KMS-11 (cell line): Measurements from ENCODE around the gene OR10A6.

Experiments used
- H2AFZ ChIP-seq: fragments of 200-600 bp; sonication (generic); 2 replicates; pipeline ENCODE4 v1.6.1; 2016; ENCODE audit warnings: antibody characterized with exemption, mixed run types, low read depth
- H3K27ac ChIP-seq: fragments of 200-600 bp; sonication (generic); 2 replicates; pipeline ENCODE4 v1.6.1; 2016; ENCODE audit warnings: mild to moderate bottlenecking, mixed run types
- H3K27me3 ChIP-seq: fragments of 200-600 bp; sonication (generic); 2 replicates; pipeline ENCODE4 v1.6.1; 2017; ENCODE audit warnings: mild to moderate bottlenecking, low read depth, mixed run types, moderate library complexity; ENCODE audit not compliant: insufficient read depth
- H3K36me3 ChIP-seq: fragments of 200-600 bp; sonication (generic); 2 replicates; pipeline ENCODE4 v1.6.1; 2017; ENCODE audit warnings: mild to moderate bottlenecking, mixed run types; ENCODE audit not compliant: insufficient read depth
- H3K4me1 ChIP-seq: fragments of 200-600 bp; sonication (generic); 2 replicates; pipeline ENCODE4 v1.6.1; 2016; ENCODE audit warnings: mild to moderate bottlenecking, low read depth, mixed run types; ENCODE audit not compliant: poor library complexity, severe bottlenecking
- H3K4me2 ChIP-seq: fragments of 200-600 bp; sonication (generic); 2 replicates; pipeline ENCODE4 v1.7.0; 2016; ENCODE audit warnings: mild to moderate bottlenecking, mixed run types
- H3K4me3 ChIP-seq: fragments of 200-600 bp; sonication (generic); IDR thresholded peaks from 2 replicates; pipeline ENCODE4 v1.6.1; 2017; ENCODE audit warnings: low read depth, low read length, mixed read lengths; ENCODE audit not compliant: insufficient read depth
- H3K79me2 ChIP-seq: fragments of 200-600 bp; sonication (generic); 2 replicates; pipeline ENCODE4 v1.6.1; 2016; ENCODE audit warnings: low read depth, mixed run types; ENCODE audit not compliant: insufficient read depth
- H3K9ac ChIP-seq: fragments of 200-600 bp; sonication (generic); 2 replicates; pipeline ENCODE4 v1.6.1; 2016; ENCODE audit warnings: mild to moderate bottlenecking, mixed run types
- H4K20me1 ChIP-seq: fragments of 200-600 bp; sonication (generic); 2 replicates; pipeline ENCODE4 v1.6.1; 2016; ENCODE audit warnings: mild to moderate bottlenecking, mixed run types; ENCODE audit not compliant: insufficient read depth
- TF ChIP-seq, protein P1 (sequence below): fragments of 200-600 bp; sonication (generic); conservative IDR thresholded peaks from 2 replicates; pipeline ENCODE4 v1.6.1; 2017; ENCODE audit warnings: low read depth, mild to moderate bottlenecking, antibody characterized with exemption, low read length, moderate library complexity, mixed read lengths

The OR10A6 gene

DNA sequence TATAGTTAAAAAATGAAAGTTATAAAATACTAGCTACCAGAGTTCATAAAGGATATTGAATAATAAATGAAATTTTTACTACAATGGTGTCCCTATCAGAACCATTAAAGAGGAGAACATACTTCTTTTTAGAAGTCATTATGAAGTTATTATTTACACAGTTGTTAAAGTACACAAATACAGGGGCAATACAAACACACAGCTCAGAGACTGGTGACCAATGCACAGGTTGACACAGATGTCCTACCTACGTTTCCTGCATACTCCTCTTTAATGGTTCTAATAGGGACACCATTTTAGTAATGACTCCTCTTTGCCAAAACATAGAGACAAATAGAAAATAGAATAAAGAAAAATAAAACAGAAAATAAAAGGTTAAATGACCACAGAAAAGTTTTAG is 24.1 kb upstream of the OR10A6 start:
- Histone ChIP-seq H3K4me3 (no peak overlapping the region), H3K9ac (no peak overlapping the region), H3K27ac (no peak overlapping the region), H3K79me2 (no peaks in the 10 kb centered on the region), H3K4me1 (no peaks in the 10 kb centered on the region), H2AFZ (no peak overlapping the region), H3K27me3 (no peaks in the 10 kb centered on the region), H4K20me1 (no peaks in the 10 kb centered on the region), H3K36me3 (no peaks in the 10 kb centered on the region), H3K4me2 (no peak overlapping the region)
- TF ChIP-seq, protein P1, sequence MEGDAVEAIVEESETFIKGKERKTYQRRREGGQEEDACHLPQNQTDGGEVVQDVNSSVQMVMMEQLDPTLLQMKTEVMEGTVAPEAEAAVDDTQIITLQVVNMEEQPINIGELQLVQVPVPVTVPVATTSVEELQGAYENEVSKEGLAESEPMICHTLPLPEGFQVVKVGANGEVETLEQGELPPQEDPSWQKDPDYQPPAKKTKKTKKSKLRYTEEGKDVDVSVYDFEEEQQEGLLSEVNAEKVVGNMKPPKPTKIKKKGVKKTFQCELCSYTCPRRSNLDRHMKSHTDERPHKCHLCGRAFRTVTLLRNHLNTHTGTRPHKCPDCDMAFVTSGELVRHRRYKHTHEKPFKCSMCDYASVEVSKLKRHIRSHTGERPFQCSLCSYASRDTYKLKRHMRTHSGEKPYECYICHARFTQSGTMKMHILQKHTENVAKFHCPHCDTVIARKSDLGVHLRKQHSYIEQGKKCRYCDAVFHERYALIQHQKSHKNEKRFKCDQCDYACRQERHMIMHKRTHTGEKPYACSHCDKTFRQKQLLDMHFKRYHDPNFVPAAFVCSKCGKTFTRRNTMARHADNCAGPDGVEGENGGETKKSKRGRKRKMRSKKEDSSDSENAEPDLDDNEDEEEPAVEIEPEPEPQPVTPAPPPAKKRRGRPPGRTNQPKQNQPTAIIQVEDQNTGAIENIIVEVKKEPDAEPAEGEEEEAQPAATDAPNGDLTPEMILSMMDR = no peak

DNA sequence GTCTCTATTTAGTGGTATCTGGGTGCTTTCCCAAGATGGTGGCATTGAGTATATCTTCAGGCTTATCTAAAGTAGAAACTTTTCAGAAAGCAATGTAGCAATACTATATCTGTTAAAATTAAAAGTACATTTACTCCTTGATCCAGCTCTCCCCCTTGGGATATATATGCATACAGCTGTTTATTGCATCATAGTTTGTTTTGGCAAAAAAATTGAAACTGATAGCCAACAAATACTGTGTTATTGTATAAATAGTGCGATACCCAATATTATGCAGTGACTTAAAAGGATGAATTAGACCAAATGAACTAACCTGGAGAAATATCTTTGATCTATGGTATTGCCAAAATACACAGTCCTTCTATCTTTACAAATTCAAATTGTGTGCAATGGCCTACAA is 18.9 kb upstream of the OR10A6 start:
- no peak overlapping the region for H2AFZ ChIP-seq
- TF ChIP-seq, protein P1 = no peak
- no peak overlapping the region for H3K4me3 ChIP-seq
- H3K27ac ChIP-seq = no peak overlapping the region
- H3K9ac ChIP-seq = no peak overlapping the region
- H3K4me1 ChIP-seq = no peaks in the 10 kb centered on the region
- no peak overlapping the region for H3K4me2 ChIP-seq
- H3K36me3 ChIP-seq = no peaks in the 10 kb centered on the region
- no peaks in the 10 kb centered on the region for H3K27me3 ChIP-seq
- no peaks in the 10 kb centered on the region for H4K20me1 ChIP-seq
- H3K79me2 ChIP-seq = no peaks in the 10 kb centered on the region

DNA sequence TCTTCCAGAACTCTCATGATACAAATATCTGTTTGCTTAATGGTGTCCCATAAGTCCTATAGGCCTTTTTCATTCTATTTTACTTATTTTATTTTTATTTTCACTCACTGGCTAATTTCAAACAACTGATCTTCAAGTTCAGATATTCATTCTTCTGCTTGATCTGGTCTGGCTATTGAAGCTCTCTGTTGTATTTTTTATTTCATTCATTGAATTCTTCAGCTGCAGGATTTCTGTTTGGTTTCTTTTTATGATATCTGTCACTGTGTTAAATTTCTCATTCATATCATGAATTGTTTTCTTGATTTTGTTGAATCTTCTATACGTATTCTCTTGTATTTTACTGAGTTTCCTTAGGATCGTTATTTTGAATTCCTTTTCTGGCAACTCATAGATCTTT is 13.1 kb upstream of the OR10A6 start:
- Histone ChIP-seq H3K27me3 (no peaks in the 10 kb centered on the region), H3K4me2 (no peak overlapping the region), H2AFZ (no peak overlapping the region), H3K4me1 (no peaks in the 10 kb centered on the region), H3K79me2 (no peaks in the 10 kb centered on the region), H3K4me3 (no peak overlapping the region), H3K27ac (no peak overlapping the region), H4K20me1 (no peaks in the 10 kb centered on the region), H3K36me3 (no peaks in the 10 kb centered on the region), H3K9ac (no peak overlapping the region)
- TF ChIP-seq, protein P1 = no peak

DNA sequence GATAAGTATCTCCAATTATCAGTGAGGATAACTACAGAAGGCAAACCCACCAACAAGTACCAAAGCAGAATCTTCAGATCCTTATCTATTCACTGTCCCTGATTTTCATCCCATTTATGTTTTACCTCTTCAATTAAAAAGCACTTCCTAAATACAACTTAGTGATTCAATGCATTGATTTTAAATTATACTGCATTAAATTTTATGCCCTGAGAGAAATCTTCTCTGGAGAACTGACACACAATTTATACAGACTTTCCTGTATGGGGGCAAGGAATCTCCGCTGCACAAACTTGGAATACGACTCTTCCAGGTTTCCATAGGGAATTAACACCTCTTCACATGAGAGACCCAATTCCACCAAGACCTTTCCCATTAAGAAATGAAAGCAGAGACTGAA is 10.5 kb upstream of the OR10A6 start, which contains the start of gene OR10A3:
Gene OR10A3 (minus strand): TSS at position 101 of the 400 bp plus-strand sequence. CDS start 2,188 bp downstream, outside the sequence.
- Histone ChIP-seq H3K79me2 (no peaks in the 10 kb centered on the region), H3K9ac (no peak within 1 kb of the TSS), H2AFZ (no peak within 1 kb of the TSS), H3K27me3 (no peaks in the 10 kb centered on the region), H3K27ac (no peak within 1 kb of the TSS), H3K4me1 (no peaks in the 10 kb centered on the region), H3K4me3 (no peak within 1 kb of the TSS), H3K4me2 (no peak within 1 kb of the TSS), H4K20me1 (no peaks in the 10 kb centered on the region), H3K36me3 (no peaks in the 10 kb centered on the region)
- TF ChIP-seq, protein P1 = no peak
